Sciatic nerve (tissue), 2 donors: Measurements from ENCODE around the gene KRTAP10-11. TPM values are rescaled to one million over a fixed set of nuclear protein-coding genes. Genes with fewer than 3 reads are reported as not detected.
A peak's percentile ranks its signal among the peaks of the same experiment; 100 is the strongest.
"Not testable (repeated sequence)": the region's sequence is repeated elsewhere in the genome, so short reads cannot be mapped to it uniquely, and the experiment has no call there.

Experiments
- ATAC-seq: fragments of 200-7000 bp; cut with Tn5 transposase; one replicate; pipeline ENCODE4 v1.9.1; 2020; ENCODE audit warnings: mild to moderate bottlenecking, moderate library complexity
- DNase-seq: peaks from one replicate; pipeline ENCODE4 v3.0.0-alpha.2; 2020; ENCODE audit warnings: low spot score
- intact Hi-C: fragments of 100-400 bp; cut with DNase I; formaldehyde crosslinking; loops from one replicate; pipeline ENCODE4 v1.14.2; 2022
- total RNA-seq: library from RNA; stranded (reverse); fragmentation: NEBNext Ultra II Directional; extraction: Animal tissue kit (Norgen Biotek cat#: 25700); gene quantifications from one replicate; pipeline ENCODE4 v1.2.1, GENCODE V29; 2021
- donor health status: DM: no; HTN: no; CAD: no.
- donor health status: DM: no; HTN: no; CAD: no.

The KRTAP10-11 gene, protein sequence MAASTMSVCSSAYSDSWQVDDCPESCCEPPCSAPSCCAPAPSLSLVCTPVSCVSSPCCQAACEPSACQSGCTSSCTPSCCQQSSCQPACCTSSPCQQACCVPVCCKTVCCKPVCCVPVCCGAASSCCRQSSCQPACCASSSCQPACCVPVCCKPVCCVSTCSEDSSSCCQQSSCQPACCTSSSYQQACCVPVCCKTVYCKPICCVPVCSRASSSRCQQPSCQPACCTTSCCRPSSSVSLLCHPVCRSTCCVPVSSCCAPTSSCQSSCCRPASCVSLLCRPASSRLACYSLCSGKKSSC
- not detected for total RNA-seq

DNA sequence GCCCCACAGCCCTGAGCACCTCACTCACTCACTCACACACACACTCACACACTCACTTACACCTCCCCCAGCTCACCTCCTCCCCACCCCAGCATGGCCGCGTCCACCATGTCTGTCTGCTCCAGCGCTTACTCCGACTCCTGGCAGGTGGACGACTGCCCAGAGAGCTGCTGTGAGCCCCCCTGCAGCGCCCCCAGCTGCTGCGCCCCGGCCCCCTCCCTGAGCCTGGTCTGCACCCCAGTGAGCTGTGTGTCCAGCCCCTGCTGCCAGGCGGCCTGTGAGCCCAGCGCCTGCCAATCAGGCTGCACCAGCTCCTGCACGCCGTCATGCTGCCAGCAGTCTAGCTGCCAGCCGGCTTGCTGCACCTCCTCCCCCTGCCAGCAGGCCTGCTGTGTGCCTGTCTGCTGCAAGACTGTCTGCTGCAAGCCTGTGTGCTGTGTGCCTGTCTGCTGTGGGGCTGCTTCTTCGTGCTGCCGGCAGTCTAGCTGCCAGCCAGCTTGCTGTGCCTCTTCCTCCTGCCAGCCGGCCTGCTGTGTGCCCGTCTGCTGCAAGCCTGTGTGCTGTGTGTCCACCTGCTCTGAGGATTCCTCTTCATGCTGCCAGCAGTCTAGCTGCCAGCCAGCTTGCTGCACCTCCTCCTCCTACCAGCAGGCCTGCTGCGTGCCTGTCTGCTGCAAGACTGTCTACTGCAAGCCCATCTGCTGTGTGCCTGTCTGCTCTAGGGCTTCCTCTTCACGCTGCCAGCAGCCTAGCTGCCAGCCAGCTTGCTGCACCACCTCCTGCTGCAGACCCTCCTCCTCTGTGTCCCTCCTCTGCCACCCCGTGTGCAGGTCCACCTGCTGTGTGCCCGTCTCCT is at the start of gene KRTAP10-11:
TSS of gene KRTAP10-11 (plus strand) at position 49 of the 856 bp plus-strand sequence. CDS start at position 94, 45 bp downstream.
- peak; percentile 14 for DNase-seq
- intact Hi-C loops, ATAC-seq: not testable (repeated sequence)

DNA sequence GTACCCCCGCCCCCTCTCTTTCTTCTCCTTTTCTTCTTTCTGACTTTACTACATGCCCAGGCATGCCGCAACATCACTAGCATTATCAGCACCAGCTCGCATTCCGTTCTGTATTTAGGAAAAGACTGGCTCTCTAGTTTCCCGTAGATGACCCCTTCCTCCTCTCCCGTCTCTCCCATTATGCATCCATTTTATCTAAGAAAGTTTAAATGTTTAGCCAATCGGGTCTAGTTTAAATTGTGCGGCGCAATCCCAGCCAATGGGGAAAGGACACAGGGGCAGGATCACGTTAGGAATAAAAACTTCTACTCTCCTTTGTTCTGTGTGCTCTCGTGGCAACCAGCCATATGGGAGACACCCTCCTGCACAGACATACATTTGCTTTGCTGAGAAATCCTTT is 48.2 kb upstream of the KRTAP10-11 start:
- ATAC-seq (no peak), DNase-seq (no peak)
- intact Hi-C loops = no loop called here

DNA sequence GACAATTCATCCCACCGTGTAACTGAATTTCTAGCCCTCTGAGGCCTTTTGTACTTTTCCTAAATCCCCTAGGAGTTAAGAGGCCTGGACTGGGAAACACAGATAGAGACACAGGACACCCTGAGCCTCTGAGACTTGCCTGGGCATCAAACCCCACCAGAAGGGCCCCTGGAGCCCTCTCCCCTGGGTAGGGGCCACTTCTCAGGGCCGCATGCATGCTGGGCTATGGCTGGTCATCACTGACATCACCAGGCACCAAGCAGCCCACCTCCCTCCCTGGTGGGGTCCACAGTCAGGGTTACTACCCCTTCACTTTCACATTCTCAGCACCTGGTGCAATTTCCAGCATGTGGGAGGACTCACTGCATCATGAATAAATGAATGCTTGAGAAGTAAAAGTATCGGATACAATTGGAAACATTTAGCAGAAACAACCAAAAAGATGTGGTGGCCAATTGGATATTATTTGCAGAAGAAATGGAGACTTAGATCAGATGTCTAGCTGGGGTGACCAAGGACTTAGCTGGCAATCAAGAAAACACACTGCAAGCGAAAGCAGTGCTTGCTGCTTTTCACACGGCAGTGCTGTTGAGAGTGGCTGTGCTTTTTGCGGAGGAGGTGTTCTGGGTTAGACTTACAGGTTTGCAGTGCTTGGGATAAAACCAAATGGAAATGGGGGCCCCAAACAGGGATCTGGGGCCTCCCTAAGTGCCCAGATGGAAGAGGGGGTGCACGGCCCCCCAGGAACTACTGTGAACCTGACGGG is 46.8 kb upstream of the KRTAP10-11 start:
- intact Hi-C loops = no loop called here
- DNase-seq = no peak
- ATAC-seq = no peak

DNA sequence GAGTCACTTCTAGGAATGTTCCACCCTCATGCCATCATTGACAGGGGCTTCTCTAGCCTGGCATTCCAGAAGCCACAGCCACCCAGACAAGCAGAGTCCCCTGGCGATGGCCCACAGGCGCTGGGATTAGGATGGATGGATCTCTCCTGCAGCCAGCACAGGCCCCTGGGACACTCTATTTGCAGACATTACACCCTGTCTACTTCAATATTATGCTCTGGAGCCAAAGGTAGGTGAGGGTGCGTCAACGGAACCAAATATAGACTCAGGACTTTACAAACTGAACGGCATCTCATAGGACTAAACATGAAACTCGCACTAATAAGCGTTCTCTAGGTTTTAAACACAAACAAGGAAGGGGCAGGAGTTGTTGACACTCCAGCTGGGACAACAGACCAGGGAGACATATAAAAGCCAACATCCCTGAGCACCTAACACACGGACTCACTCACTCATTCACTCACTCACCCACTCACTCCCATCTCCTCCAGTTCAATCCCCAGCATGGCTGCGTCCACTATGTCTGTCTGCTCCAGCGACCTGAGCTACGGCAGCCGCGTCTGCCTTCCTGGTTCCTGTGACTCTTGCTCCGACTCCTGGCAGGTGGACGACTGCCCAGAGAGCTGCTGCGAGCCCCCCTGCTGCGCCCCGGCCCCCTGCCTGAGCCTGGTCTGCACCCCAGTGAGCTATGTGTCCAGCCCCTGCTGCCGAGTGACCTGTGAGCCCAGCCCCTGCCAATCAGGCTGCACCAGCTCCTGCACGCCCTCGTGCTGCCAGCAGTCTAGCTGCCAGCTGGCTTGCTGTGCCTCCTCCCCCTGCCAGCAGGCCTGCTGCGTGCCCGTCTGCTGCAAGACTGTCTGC is 45.9 kb upstream of the KRTAP10-11 start, which contains the start of gene KRTAP10-7:
TSS of gene KRTAP10-7 (plus strand) at position 480 of the 861 bp plus-strand sequence. CDS start at position 505, 25 bp downstream.
- intact Hi-C loops, ATAC-seq, DNase-seq: not testable (repeated sequence)

DNA sequence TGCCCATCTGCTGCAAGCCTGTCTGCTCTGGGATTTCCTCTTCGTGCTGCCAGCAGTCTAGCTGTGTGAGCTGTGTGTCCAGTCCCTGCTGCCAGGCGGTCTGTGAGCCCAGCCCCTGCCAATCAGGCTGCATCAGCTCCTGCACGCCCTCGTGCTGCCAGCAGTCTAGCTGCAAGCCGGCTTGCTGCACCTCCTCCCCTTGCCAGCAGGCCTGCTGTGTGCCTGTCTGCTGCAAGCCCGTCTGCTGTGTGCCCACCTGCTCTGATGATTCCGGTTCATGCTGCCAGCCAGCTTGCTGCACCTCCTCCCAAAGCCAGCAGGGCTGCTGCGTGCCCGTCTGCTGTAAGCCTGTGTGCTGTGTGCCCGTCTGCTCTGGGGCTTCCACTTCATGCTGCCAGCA is 45.1 kb upstream of the KRTAP10-11 start:
- DNase-seq, ATAC-seq, intact Hi-C loops: not testable (repeated sequence)

DNA sequence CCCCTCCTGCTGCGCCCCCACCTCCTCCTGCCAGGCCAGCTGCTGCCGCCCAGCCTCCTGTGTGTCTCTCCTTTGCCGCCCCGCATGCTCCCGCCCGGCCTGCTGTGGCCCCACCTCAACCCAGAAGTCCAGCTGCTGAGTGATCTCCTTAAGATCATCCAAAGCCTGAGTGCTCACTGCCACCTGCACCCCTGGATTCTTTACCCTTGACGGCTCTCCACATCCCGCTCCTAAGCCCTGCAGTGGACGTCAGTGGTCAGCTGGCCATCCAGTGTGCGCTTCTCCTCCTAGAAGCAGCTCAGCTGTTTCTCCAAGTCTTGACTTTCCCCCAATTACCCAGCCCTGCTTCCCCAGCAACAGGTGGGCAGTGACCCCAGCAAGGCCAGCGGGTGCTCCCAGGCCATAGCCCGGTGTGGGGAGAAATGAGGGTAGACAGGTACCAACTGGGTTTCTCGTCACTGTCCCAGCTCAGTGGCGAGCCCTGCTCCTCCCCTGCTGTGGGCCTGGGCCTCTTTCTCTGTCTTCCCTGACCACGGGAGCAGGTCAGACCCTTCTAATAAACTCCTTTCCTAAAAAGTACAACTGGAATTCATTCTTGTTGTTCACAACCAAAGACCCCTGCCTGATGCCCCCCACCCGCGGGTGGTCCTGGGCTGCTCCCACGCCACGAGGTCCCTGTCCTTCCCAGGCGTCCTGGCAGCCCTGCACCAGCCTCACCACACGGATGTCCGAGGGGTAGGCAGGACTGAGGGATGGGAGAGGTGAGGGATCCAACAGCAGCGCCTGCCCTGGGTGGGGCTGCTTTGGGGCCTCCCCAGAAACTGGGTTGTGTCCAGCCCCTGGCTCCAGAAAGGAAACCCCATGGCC is 44.4 kb upstream of the KRTAP10-11 start:
- DNase-seq (no peak), ATAC-seq (no peak)
- intact Hi-C loops = no loop called here

DNA sequence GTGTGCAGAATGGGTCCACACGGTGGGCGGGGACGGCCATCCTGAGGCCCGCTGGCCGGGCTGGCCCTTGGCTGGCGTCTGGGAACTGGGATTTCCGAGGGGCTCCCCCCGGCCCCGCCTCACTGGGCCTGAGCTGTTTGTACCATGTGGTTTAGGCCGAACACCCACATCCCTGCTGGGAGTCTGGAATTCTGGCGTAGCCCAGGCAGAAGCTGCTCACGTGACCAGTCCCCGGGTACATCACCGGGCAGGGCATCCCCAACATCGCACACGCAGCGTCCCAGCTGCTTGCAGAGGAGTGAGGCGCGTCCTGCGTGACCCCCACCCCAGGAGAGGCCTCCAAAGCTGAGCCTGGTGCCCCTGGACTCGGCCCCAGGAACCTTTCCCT is 43.8 kb upstream of the KRTAP10-11 start:
- intact Hi-C loops = no loop called here
- DNase-seq (no peak), ATAC-seq (no peak)

DNA sequence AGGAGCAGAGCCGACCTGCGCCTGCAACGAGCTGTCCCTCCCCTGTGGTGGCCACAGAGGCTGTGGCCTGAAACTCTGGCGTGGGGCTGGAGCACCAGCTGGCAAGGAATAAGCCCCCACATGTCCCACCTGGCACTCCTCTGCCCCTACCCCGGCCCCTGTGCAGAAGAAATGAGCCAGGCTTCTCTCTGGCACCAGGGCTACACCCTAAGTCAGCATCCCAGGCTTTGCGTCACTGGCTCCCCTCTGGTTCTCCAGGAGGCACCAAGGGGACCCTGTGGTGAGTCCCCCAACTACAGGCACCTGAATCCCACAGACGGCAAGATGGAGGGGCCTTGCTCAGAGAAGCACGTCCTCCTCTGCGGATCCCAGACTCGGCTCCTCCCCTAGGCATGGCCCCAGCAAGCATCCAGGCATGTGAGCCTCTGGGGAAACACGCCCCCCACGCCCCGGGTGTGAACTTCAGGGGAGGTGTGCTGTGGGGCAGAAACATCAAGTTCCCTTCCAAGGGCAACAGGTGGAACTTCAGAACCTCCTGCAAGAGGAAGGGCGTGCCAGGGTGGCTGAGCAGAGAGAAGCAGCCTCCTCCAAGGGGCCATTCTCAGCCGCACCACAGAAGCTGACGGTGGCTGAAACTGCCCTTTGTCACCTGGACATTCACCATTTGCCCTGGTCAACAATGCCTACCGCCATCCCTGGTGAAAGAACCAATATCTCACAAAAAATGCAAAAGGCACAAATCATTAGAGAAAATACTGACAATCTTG is 42.9 kb upstream of the KRTAP10-11 start:
- ATAC-seq = no peak
- DNase-seq = no peak
- intact Hi-C loops = no loop called here

DNA sequence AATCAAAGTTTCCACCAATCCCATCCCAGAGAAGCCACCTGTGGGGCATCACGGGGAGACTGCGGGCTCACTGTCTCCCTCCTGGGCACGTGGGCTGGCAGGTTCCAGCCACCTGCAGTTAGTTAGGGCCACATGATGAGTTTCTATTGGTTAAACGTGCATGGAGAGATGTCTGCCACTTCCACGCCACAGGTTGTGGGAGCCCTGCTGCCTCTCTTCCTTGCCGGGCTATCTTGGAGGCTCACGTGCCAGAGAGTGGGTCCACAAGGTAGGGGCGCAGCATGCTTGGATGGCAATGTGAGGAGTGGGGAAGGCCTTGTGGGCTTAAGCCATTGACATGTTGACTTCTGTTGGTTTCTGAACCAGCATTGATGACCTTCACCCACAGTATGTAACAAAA is 42.3 kb upstream of the KRTAP10-11 start:
- intact Hi-C loops = no loop called here
- ATAC-seq (no peak), DNase-seq (no peak)

DNA sequence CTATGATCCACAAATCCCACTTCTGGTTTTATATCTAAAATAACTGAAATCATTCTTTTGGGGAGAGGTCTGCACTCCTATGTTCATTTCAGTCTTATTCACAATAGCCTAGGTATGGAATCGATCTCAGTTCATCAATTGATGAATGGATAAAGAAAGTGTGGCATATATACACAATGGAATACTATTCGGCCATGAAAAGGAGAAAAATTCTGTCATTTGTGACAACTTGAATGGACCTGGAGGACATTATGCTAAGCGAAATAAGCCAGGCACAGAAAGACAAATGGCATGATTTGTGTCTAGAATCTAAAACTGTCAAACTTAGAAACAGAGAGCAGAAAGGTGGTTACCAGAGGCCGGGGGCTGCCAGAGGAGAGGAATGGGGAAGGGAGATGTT is 39.7 kb upstream of the KRTAP10-11 start:
- DNase-seq (no peak), ATAC-seq (no peak)
- intact Hi-C loops = no loop called here

DNA sequence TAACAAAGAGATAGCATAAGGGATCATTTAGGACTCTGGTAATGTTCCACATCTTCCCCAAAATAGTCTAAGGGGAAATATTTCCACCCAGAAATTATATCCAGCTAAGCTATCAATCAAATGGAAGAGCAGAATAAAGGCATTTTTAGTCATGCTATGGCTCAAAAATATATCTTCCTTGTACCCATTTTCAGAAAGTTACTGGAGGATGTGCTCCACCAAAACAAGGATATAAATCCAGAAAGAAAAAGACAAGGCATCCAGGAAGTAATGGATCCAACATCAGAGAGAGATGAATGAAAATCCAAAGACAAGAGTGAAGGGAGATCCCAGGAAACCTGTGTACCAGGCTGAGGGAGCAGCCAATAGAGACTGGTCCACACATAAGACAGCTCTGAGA is 37.0 kb upstream of the KRTAP10-11 start:
- DNase-seq (no peak), ATAC-seq (no peak)
- intact Hi-C loops = no loop called here

DNA sequence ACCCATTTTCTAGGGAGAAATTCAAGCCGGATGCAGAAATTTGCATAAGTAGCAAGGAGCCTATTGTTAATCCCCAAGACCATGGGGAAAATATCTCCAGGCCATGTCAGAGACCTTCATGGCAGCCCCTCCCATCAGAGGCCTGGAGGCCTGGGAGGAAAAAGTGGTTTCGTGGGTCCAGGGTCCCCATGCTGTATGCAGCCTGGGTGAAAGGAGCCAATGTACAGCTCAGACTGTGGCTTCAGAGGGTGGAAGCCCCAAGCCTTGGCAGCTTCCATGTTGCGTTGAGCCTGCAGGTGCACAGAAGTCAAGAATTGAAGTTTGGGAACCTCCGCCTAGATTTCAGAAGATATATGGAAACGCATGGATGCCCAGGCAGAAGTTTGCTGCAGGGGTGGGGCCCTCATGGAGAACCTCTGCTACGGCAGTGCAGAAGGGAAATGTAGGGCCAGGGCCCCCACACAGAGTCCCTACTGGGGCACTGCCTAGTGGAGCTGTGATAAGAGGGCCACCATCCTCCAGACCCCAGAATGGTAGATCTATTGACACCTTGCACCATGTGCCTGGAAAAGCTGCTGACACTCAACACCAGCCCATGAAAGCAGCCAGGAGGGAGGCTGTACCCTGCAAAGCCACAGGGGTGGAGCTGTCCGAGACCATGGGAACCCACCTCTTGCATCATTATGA is 35.9 kb upstream of the KRTAP10-11 start:
- intact Hi-C loops, ATAC-seq, DNase-seq: not testable (repeated sequence)

DNA sequence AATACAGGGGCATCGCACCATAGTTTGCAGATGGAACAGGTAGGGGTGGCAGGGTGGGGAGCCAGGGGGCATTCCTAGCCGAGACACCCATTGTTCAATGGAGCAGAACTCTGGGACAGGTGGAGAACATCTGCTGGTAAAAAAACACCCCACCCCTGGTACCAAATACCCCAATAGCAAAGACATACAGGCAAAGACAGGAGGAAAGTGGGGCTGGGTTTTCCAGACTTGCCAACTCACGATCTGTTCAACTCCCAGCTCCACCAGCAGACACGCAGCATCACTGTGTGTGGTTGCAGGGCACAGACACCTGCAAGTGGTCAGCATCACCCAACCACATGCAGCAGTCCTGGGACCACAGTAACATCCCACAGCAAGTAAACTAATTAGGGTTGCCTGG is 34.7 kb upstream of the KRTAP10-11 start:
- ATAC-seq (no peak), DNase-seq (no peak)
- intact Hi-C loops = no loop called here

DNA sequence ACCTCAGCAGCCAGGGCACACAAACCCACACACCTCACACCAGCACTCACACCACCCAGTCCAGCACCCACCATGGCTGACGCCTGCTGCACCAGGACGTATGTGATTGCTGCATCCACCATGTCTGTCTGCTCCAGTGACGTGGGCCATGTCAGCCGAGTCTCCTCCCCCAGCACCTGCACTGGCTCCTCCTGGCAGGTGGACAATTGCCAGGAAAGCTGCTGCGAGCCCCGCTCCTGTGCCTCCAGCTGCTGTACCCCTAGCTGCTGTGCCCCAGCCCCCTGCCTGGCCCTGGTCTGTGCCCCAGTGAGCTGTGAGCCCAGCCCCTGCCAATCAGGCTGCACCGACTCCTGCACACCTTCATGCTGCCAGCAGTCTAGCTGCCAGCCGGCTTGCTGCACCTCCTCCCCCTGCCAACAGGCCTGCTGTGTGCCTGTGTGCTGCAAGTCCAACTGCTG is 34.2 kb upstream of the KRTAP10-11 start, which contains the start of gene KRTAP10-8:
TSS of gene KRTAP10-8 (plus strand) at position 51 of the 458 bp plus-strand sequence. CDS start at position 73, 22 bp downstream.
- DNase-seq (no peak), ATAC-seq (no peak)
- intact Hi-C loops = no loop called here

DNA sequence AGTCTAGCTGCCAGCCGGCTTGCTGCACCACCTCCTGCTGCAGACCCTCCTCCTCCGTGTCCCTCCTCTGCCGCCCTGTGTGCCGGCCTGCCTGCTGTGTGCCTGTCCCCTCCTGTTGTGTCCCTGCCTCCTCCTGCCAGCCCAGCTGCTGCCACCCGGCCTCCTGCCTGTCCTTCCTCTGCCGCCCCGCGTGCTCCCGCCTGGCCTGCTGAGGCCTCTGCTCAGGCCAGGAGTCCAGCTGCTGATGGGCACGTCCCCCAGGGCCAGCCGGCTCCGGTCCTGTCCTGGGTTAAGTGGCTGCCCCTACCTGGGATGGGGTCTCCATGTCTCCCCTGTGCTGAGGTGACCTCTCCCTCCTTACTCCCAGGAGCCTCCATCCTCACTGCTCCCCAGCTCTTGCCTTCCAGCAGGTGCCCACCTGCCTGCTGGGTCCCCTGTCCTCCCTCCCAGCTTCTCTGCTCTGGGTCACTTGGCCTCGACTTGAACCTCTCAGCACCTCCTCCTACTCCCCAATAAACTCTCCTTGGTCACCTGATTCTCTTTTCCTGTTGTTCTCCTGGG is 33.5 kb upstream of the KRTAP10-11 start:
- ATAC-seq (no peak), DNase-seq (no peak)
- intact Hi-C loops = no loop called here
